Mesendoderm (in vitro differentiated cells): Measurements from ENCODE around the gene SOX1.

Source experiments
- DNase-seq: peaks from one replicate; pipeline ENCODE4 v3.0.0; 2013
- H2AK5ac ChIP-seq: 2 replicates; pipeline ENCODE4 v1.6.1; 2013; ENCODE audit warnings: low read length, inconsistent platforms
- H2BK120ac ChIP-seq: 2 replicates; pipeline ENCODE4 v1.6.1; 2013; ENCODE audit warnings: low read depth, mild to moderate bottlenecking, low read length, moderate library complexity, mixed read lengths
- H2BK15ac ChIP-seq: replicated peaks from 2 replicates; pipeline ENCODE4 v1.6.1; 2013; ENCODE audit warnings: low read depth, mild to moderate bottlenecking, moderate library complexity
- H2BK5ac ChIP-seq: 2 replicates; pipeline ENCODE4 v1.6.1; 2013; ENCODE audit warnings: low read length, inconsistent platforms
- H3K18ac ChIP-seq: 2 replicates; pipeline ENCODE4 v1.6.1; 2013; ENCODE audit warnings: mild to moderate bottlenecking, low read length, mixed read lengths
- H3K23ac ChIP-seq: one replicate; pipeline ENCODE4 v1.6.1; 2013; ENCODE audit warnings: low read length
- H3K27ac ChIP-seq: 2 replicates; pipeline ENCODE4 v1.5.1; 2013; ENCODE audit warnings: low read depth, mild to moderate bottlenecking, inconsistent platforms, low read length, moderate library complexity
- H3K27me3 ChIP-seq: 2 replicates; pipeline ENCODE4 v1.6.1; 2013; ENCODE audit warnings: low read length, control low read depth, mild to moderate bottlenecking, inconsistent platforms; ENCODE audit not compliant: insufficient read depth, poor library complexity
- H3K36me3 ChIP-seq: 2 replicates; pipeline ENCODE4 v1.6.1; 2013; ENCODE audit warnings: low read length, inconsistent platforms; ENCODE audit not compliant: control insufficient read depth, insufficient read depth
- H3K4ac ChIP-seq: one replicate; pipeline ENCODE4 v1.6.1; 2013; ENCODE audit warnings: low read depth, mild to moderate bottlenecking, low read length, moderate library complexity
- H3K4me1 ChIP-seq: 2 replicates; pipeline ENCODE4 v1.6.1; 2013; ENCODE audit warnings: low read depth, low read length, inconsistent platforms; ENCODE audit not compliant: control insufficient read depth
- H3K4me2 ChIP-seq: 2 replicates; pipeline ENCODE4 v1.6.1; 2013; ENCODE audit warnings: low read length
- H3K4me3 ChIP-seq: 2 replicates; pipeline ENCODE4 v1.5.1; 2013; ENCODE audit warnings: mild to moderate bottlenecking, low read length
- H3K56ac ChIP-seq: one replicate; pipeline ENCODE4 v1.6.1; 2013; ENCODE audit warnings: low read length
- H3K79me1 ChIP-seq: 2 replicates; pipeline ENCODE4 v1.6.1; 2013; ENCODE audit warnings: low read length, inconsistent platforms
- H3K79me2 ChIP-seq: 2 replicates; pipeline ENCODE4 v1.6.1; 2013; ENCODE audit warnings: mild to moderate bottlenecking, low read length; ENCODE audit not compliant: control insufficient read depth, insufficient read depth
- H3K9ac ChIP-seq: 2 replicates; pipeline ENCODE4 v1.6.1; 2013; ENCODE audit warnings: low read length, inconsistent platforms
- H4K5ac ChIP-seq: one replicate; pipeline ENCODE4 v1.6.1; 2013; ENCODE audit warnings: low read length
- H4K8ac ChIP-seq: one replicate; pipeline ENCODE4 v1.6.1; 2013; ENCODE audit warnings: low read depth, mild to moderate bottlenecking, control low read depth, low read length, moderate library complexity
- WGBS: extraction: QIAGEN DNeasy Blood & Tissue Kit; methylation state at CpG from one replicate; pipeline ENCODE4 v1.1.7; 2013; ENCODE audit warnings: low lambda C conversion rate, missing lambda C conversion rate; ENCODE audit not compliant: insufficient coverage; ENCODE audit errors: extremely low coverage; 5-methylcytosine and 5-hydroxymethylcytosine counted together

SOX1 gene

DNA sequence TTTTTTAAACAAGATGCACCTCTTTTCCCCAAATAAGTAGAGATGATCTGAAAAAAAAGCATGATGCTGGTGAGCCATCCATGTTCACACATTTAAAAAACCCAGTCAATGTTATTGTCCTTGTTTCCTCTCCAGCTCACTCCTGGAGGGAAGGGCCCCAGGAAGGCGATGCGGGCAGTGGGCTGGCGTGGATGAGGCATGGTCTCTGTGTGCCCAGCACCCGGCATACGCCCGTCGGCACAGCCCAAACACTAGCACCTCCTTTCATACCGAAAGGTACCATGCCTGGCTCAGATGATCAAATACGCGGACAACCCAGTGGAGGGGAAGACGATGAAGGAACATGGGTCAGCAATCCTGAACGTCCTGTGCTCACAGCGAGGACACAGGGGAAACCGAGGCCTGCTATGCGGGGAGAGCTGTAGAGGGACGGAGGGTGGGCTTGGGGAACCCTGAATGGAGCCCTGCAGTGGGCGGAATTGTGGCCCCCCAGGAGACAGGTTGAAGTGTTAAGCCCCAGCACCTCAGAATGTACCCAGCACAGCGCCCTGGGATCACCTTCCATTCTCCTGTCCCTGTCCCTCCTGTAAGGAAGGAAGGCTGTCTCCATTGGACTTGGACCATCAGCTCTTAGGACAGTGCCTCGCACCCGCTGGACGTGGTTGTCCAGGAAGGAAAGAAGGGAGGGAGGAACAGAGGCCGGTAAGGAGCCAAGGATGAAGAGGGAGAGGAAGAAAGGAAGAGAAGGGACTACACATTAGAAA lies 49.4 kb downstream of the SOX1 start:
- Histone ChIP-seq H3K4me2 (no peak overlapping the region), H3K18ac (no peak overlapping the region), H3K4ac (no peak overlapping the region), H4K8ac (no peak overlapping the region), H2BK5ac (no peak overlapping the region), H3K79me1 (no peaks in the 10 kb centered on the region), H3K4me1 (no peaks in the 10 kb centered on the region), H3K4me3 (no peak overlapping the region), H3K56ac (no peak overlapping the region), H2AK5ac (no peak overlapping the region), H3K27ac (no peak overlapping the region), H2BK15ac (no peak overlapping the region), H3K36me3 (no peaks in the 10 kb centered on the region), H3K23ac (no peak overlapping the region), H4K5ac (no peak overlapping the region), H3K27me3 (no peaks in the 10 kb centered on the region), H3K79me2 (no peaks in the 10 kb centered on the region), H2BK120ac (no peak overlapping the region), H3K9ac (no peak overlapping the region)
- WGBS = no CpG with 5 or more reads among the region's 22 CpGs
- DNase-seq = no peak

DNA sequence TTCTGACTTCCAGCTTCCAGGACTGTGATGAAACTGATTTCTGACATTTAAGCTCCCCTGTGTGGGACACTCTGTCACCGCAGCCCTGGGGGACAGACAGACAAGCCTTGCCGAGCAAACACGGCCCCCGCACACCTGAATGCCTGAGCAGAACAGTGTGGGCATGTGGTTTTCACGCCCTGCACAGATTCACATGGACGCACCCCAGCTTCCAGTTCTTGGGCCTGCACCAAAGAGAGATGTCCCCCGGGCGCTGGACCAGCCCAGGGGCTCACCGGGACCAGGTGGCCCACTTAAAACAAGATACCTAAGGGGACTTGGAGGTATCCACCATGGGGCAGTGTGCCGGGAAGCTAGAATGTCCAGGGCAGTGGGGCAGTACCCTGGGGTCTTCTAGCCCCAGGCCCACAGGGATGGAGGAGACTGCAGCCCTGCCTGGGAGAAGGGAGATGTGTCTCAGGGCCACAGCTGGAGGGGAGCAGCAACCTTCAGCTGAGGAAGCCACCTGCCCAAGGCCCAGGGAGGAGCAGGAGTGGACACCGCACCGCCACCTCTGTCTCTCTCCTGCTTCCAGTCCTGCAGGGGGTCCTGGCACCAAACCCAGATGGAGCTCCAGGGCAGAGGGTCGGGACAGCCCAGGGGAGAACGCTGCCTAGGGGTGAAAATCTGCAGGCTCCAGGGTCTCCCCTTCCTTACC lies 50.5 kb downstream of the SOX1 start:
- no peak for DNase-seq
- H3K79me2 ChIP-seq = no peaks in the 10 kb centered on the region
- no peak overlapping the region for H2BK15ac ChIP-seq
- H4K8ac ChIP-seq = no peak overlapping the region
- H2BK5ac ChIP-seq = no peak overlapping the region
- H3K9ac ChIP-seq = no peak overlapping the region
- H3K79me1 ChIP-seq = no peaks in the 10 kb centered on the region
- H3K27me3 ChIP-seq = no peaks in the 10 kb centered on the region
- no peak overlapping the region for H3K56ac ChIP-seq
- no peak overlapping the region for H3K4ac ChIP-seq
- H3K4me3 ChIP-seq = no peak overlapping the region
- H3K4me1 ChIP-seq = no peaks in the 10 kb centered on the region
- H3K4me2 ChIP-seq = no peak overlapping the region
- no peak overlapping the region for H2AK5ac ChIP-seq
- no peak overlapping the region for H2BK120ac ChIP-seq
- H4K5ac ChIP-seq = no peak overlapping the region
- no peak overlapping the region for H3K27ac ChIP-seq
- no peak overlapping the region for H3K23ac ChIP-seq
- H3K36me3 ChIP-seq = no peaks in the 10 kb centered on the region
- WGBS = no CpG with 5 or more reads among the region's 14 CpGs
- H3K18ac ChIP-seq = no peak overlapping the region

DNA sequence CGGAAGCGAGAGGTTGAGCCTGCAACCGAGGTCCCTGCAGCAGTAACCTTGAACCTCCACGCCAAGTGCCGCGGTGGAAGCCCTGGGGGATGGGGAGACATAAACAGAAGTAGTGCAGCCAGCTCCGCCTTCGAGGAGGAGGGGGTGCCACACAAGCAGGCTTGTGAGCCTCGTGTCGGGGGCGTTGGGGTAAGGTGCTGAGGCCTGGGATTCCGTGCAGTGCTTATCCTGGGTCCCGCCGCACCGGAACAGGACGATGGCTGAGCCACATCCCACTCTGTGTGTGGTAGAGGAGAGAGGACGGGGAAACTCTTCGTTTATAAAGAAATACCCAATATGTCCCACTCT lies 51.0 kb downstream of the SOX1 start:
- Histone ChIP-seq H3K27me3 (no peaks in the 10 kb centered on the region), H3K18ac (no peak overlapping the region), H2AK5ac (no peak overlapping the region), H3K4ac (no peak overlapping the region), H3K23ac (no peak overlapping the region), H3K79me1 (no peaks in the 10 kb centered on the region), H2BK5ac (no peak overlapping the region), H3K9ac (no peak overlapping the region), H3K4me3 (no peak overlapping the region), H3K79me2 (no peaks in the 10 kb centered on the region), H4K8ac (no peak overlapping the region), H2BK120ac (no peak overlapping the region), H4K5ac (no peak overlapping the region), H3K36me3 (no peaks in the 10 kb centered on the region), H3K4me2 (no peak overlapping the region), H2BK15ac (no peak overlapping the region), H3K4me1 (no peaks in the 10 kb centered on the region), H3K56ac (no peak overlapping the region), H3K27ac (no peak overlapping the region)
- WGBS = no CpG with 5 or more reads among the region's 18 CpGs
- no peak for DNase-seq

DNA sequence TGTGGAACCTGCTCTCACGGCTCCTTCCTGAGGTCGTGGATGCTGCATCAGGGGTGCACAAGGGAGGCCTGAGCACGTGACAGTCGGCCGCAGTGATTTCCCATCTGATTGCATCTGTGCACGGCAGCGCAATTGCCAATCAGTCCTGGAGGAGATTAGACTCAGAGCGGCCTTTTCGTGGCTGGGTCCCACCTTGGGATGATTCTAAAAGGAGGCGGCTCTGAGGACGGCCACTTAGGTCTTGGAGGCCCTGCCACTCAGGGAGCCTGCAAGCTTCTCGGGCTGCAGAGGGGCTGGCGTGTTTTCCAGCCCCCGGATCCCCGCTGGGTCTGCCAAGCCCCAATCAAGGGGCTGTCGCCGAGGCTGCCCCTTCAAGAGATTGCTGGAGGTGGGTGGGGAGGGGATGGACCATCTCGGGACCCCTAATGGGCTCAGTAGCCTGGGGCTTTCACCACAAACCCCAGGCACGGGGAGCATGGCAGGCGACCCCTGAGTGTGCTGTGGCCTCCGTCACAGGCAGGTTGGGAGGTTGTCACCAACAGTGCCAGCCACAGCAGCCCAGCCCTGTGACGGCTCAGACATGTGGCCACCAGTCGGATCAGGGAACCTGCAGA lies 51.6 kb downstream of the SOX1 start:
- Histone ChIP-seq H3K79me1 (no peaks in the 10 kb centered on the region), H3K27ac (no peak overlapping the region), H3K79me2 (no peaks in the 10 kb centered on the region), H3K4ac (no peak overlapping the region), H3K36me3 (no peaks in the 10 kb centered on the region), H3K4me3 (no peak overlapping the region), H4K5ac (no peak overlapping the region), H2BK5ac (no peak overlapping the region), H3K4me1 (no peaks in the 10 kb centered on the region), H3K9ac (no peak overlapping the region), H2BK120ac (no peak overlapping the region), H4K8ac (no peak overlapping the region), H3K56ac (no peak overlapping the region), H3K18ac (no peak overlapping the region), H3K4me2 (no peak overlapping the region), H3K23ac (no peak overlapping the region), H2AK5ac (no peak overlapping the region), H3K27me3 (no peaks in the 10 kb centered on the region), H2BK15ac (no peak overlapping the region)
- WGBS = no CpG with 5 or more reads among the region's 23 CpGs
- no peak for DNase-seq

DNA sequence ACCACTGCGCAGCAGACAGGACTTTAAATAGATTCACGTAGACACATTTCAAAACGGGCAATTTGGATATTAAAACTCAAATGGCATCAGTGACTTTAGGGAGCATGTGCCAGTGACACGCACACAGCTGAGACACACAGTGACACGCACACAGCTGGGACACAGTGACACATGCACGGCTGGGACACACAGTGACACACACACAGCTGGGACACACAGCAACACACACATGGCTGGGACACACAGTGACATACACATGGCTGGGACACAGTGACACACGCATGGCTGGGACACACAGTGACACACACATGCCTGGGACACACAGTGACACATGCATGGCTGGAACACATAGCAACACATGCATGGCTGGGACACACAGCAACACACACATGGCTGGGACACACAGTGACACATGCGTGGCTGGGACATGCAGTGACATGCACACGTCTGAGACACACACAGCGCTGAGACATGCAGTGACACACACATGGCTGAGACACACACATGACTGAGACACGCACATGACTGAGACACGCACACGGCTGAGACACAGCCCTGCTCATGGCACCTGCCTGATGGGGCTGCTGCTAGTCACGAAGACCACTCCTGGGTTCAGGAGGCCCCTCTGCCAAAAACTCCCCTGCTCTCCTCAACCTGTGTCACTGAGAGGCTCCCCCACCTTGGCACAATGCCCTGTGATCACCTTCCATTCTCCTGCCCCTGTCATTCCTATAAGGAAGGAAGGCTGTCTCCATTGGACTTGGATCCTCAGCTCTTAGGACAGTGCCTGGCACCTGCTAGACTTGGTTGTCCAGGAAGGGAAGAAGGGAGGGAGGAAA lies 52.5 kb downstream of the SOX1 start:
- H2AK5ac ChIP-seq = no peak overlapping the region
- no peaks in the 10 kb centered on the region for H3K79me2 ChIP-seq
- no peak overlapping the region for H3K9ac ChIP-seq
- H2BK15ac ChIP-seq = no peak overlapping the region
- no peak for DNase-seq
- no peak overlapping the region for H2BK120ac ChIP-seq
- H3K27ac ChIP-seq = no peak overlapping the region
- H3K27me3 ChIP-seq = no peaks in the 10 kb centered on the region
- no peak overlapping the region for H3K56ac ChIP-seq
- no peak overlapping the region for H2BK5ac ChIP-seq
- H4K8ac ChIP-seq = no peak overlapping the region
- H3K36me3 ChIP-seq = no peaks in the 10 kb centered on the region
- H3K4me2 ChIP-seq = no peak overlapping the region
- no peak overlapping the region for H3K23ac ChIP-seq
- H3K79me1 ChIP-seq = no peaks in the 10 kb centered on the region
- no peak overlapping the region for H4K5ac ChIP-seq
- no peaks in the 10 kb centered on the region for H3K4me1 ChIP-seq
- no peak overlapping the region for H3K4me3 ChIP-seq
- no peak overlapping the region for H3K18ac ChIP-seq
- H3K4ac ChIP-seq = no peak overlapping the region
- WGBS = no CpG with 5 or more reads among the region's 14 CpGs
